HG03575 (cell line): ENCODE measurements around the gene GCK.
A peak's percentile ranks its signal among the peaks of the same experiment; 100 is the strongest.
"Not testable (repeated sequence)": the region's sequence is repeated elsewhere in the genome, so short reads cannot be mapped to it uniquely, and the experiment has no call there.

ENCODE experiments used
- ATAC-seq: cut with Tn5 transposase; IDR thresholded peaks from one replicate; pipeline ENCODE4 v1.9.1; 2021; ENCODE audit not compliant: unreplicated experiment, insufficient number of reproducible peaks, low FRiP score; ENCODE audit errors: extremely low read depth

Gene GCK

DNA sequence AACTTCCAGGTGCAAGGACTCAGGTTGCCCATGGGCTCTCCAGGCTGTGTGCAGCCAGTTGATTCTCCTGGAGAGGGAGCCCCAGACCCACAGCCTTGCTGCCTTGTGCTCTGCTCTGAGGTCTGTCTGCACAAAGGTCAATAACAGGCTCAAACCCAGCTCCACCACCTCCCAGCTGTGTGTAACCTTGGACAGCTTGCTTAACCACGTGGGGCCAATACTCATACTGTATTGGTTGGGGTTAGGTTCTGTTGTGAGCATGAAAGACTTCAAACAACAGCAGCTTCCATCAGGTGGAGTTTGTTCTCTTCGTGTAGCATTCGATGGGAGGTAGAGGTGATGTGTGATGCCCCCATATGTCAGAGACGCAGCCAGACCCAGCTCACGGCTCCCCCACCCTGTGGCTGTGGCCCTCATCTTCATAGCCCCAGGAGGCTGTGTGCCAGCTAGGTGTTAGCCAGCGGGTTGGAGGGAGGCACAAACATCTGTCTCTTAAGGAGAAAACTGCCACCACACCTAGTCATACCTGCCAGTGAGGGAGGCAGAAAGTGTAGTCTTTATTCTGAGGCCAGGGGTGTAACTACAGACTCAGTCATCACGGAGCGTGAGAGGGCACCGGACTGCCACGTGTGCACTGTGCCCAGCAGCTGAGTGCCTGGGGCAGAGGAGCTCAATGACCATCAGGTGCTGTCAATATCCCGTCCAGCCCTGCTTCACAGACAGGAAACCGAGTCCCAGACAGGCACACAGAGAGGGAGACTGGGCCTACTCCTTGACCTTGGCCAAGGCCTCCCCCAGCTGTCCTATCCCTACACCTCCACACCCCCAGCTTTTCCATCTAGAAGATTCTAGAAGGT lies 57.8 kb downstream of the GCK start:
- ATAC-seq: no peak

DNA sequence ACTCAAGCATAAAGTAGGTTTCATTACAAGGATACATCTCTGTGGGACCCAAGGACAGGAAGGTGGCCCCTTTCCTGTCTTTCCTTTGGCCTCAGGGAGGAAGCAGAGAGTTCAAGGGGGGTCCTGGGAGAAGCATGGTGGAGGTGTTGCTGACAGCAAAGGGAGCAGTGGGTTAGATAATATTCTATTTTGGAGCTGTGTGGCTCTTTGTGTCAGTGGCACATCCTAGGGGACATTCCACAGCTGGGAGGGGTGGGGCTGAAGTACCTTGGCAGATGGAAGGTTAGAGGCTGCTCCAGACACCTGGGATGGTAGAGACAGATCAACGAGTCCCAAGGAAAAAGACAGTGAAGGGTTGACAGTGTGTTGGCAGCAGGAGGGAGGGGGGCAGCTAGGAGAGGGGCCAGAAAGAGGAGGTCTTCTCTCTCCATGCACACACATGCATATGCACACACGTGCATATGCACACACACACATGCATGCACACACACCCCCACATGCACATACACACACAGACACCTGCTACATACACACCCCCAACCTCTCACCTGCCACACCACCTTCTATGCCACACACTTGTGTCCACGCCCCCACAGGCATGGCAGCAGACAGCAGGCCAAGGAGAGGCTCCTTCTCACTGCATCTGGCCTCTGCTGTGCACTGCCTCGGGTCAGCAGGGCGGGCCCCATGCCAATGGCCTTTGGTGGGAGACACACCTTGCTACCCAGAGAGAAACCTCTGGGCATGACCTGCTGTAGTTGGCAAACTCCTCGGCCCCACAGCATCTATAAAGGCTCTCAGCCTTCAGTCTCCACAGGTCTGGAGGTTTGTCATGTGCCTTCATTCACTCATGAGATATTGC lies 60.3 kb downstream of the GCK start:
- ATAC-seq: no peak

DNA sequence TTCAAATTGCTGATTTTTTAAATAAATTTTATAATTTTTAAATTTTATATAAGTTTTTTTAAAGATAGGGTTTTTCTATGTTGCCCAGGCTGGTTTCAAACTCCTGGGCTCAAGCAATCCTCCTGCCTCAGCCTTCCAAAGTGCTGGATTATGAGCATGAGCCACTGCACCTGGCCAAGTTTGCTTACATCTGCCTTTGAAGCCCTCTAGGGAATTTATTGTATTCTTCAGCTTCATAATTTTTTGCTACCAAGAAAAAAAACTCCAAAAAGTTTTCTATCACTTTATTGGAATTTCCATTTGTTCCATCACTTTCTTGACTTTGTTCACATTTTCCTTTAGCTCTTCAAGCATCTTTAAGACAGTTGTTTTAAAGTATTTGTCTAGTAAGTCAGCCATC lies 62.1 kb downstream of the GCK start:
- no peak for ATAC-seq

DNA sequence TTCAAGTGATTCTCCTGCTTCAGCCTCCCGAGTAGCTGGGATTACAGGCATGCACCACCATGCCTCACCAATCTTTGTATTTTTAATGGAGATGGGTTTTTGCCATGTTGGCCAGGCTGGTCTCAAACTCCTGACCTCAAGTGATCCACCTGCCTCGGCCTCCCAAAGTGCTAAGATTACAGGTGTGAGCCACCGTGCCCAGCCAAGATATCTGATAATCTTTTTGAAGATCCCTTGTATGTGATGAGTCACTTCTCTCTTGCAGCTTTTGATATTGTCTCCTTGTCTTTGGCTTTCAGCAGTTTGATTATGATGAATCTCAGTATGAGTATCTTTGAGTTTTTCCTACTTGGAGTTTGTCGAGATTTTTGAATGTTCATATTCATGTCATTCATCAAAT lies 62.7 kb downstream of the GCK start:
- ATAC-seq: not testable (repeated sequence)

DNA sequence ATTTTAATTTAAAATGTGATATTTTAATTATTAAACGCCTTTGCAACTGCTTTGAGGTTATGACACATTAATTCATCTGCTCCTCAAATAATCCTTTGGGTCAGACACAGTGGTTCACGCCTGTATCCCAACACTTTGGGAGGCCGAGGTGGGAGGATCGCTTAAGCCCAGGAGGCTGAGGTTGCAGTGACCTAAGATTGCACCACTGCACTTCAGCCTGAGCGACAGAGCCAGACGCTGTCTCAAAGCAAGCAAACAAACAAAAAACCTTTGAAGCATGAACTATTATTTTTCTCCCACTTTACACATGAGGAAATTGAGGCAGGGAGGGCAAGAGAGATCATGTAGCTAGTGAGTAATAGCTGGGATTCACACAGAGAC lies 64.4 kb downstream of the GCK start:
- ATAC-seq: no peak

DNA sequence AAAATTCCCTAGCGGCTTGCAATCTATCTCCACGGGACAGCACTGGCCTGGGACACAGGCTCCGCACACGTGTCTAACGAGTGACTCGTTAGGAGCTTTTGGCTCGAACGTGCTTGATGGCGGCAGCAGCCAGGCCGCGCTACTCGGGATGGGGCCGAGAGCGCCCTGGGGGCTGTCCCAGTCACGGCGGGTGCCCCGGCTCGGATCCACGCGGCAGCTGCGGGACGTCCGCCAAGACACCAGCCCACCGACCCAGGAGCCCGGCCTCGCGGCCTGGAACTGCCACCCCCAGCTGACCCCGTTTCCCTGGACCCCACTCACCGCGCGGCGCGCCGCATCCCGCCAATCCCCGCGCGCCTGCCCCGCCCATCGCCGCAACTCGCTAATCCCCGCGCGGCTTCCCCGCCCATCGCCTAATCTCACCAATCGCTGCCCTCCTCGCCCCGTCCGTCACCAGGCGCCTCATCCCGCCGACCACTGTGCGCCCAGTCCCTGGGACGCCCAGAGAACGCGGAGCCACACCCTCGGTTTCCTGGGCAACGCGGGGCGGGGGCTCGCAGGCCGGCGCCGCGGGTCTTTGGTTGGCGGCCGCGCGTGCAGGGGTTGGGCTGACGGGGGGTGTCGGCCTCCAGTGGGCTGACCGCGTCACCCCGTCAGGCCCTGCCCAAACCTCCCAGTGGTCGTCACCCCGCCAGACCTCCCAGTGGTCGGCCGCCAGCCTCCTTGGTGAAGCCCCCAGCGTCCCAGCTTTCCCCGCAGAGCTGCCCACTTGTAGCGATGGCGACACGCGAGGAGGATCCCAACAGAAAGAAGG lies 65.8 kb downstream of the GCK start, which contains the start of gene POLD2:
Gene POLD2 (minus strand): TSS at position 359 of the 814 bp plus-strand sequence. CDS start 1,495 bp downstream, outside the sequence.
- peak; percentile 57 for ATAC-seq

DNA sequence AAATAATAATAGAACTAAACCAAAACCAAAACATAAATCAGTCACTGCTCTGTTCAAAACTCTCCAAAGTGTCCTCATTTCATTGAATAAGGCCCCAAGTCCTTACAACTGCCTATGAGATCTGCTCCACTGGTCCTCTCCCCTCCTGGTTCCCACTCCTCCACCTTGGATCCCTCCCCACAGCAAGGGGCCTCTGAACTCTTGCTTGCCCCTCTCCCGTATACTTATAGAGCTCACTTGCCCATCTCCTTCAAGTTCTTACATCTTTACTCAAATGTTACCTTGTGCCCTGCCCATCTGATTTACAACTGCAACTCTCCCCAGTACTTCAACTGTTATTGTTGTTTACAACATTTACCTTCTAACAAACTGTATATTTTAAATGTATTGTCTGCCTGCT lies 66.7 kb downstream of the GCK start:
- no peak for ATAC-seq

DNA sequence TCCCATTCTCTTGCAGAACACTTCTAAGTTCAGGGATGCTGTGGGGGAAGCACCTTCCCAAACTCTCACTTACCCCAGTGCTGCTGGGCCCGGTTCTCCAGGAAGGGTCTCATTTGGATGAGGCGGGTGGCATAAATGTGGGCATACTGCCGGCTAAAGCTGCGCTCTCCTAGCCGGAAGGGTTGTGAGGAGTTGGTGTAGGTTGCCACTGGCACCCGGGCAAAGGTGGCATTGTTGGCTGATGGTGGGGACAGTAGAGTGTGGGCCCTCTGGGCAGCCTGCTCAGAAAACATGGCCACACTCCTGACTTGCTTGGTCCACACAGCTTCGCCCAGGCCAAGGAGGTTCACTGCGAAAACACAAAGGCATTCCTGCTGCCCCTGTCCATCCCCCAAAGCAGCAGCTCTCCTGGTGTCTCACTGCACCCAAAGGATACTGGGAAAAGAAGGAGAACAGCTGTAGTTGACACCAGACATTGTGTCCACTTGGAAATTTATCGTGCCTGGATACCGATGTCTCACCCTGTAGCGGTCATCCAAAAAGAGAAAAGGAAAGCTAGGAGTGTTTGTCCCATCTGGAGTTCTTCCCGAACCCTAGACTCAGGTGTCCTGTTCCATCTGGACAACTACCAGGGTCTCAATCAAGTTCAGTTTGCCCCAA lies 67.3 kb downstream of the GCK start:
- ATAC-seq: no peak

DNA sequence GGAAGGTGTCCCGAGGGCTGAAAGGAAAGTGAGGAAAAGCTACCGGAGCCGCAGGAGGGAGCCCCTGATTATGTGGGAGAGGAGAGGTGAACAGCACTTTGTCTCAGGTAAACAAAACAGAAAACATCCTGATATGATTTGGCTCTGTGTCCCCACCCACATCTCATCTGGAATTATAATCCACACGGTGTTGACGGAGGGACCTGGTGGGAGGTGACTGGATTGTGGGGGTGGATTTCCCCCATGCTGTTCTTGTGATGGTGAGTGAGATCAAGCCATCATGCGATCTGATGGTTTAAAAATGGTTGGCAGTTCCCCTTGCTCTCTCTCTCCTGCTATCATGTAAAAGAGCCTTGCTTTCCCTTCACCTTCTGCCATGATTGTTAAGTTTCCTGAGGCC lies 68.8 kb downstream of the GCK start:
- ATAC-seq: no peak

DNA sequence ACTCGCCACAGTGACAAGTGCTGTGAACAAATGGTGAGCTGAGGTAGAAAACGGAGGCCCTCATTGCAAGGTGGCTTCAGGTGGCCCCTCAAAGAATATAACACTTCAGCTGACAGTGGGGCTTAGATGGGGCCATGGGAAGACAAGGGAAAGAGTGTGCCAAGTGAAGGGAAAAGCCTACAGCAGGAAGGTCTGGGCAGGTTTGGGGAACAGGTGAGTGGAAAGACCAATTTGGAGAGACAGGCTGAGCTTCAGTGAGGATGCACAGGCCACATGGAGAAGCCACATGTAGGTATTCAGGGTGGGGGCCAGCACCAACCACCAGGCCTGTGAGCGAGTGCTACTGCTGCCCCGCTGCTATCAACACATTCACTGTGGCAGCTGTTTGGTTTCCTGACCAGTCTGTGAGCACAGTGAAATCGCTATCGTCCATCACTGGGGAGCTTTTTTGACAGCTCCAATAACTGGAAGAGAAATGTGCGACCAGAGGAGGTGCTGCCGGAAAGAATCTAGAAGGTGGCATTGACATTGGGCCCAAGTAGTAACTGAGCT lies 69.3 kb downstream of the GCK start:
- ATAC-seq: no peak

DNA sequence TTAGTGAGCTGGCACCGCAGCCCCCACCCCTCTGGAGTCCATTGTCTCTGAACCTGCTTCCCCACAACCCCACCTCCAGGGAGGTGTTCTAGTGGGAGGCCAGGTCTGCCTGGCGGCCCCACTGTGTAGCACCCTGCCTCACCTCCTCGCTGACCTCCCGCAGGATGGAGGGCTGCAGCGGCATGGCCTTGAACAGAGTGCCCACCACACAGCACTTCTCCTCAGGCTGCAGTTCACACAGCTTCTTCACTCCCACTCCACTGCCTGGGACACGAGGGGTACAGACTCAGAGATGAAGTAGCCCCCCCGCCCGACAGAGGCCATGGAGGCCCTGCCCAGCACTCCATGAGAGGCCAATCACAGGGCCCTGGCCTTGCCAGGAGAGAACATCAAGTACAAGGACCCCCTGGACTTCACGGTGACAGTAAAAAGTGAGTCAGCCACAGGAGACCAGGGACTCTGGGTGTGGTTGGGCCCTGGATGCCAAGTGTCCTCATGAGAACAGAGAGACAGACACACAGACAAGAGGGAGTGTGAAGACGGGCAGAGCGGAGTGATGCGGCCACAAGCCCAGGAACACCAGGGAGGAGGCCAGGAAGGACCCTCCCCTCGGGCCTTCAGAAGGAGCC lies 71.3 kb downstream of the GCK start:
- ATAC-seq: no peak

DNA sequence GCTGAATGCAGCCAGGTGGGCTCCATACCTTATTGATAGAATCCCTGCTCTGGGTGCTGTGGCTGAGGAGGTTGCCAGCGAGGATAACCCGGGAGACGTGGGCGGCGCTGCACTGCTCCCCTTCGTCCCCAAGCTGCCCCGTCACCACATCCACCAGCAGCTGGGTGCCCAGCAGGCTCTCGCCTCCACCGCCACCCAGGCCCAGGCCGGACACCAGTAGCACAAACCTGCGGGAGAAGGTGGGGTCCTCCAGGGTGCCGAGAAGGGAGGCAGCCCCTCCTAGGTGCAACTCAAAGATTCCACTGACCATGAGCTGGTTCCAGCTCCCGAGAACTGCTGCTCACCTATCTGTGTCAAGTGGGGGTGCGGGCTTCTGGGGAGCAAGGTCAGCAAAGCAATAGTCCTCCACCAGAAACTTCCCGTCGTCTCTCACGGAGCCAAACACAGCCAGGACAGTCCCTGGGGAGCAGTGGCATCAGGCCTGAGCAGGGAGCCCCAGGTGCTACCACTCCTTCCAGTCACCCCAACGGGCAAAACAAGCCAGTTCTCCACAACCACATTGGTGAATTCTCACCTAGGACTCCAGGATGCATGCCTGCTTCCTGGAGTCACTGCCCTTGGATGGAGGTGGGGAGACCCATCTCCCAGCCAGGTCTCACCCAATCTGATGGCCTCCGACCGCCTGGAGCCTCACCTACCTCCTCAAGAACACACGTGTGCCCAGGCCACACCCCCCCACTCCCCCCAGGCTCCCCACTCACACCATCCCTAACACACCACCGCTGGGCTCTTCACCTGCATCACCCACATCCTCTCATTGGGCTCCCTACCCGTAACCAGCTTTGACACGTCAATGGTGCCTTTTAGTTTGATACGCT lies 72.2 kb downstream of the GCK start:
- no peak for ATAC-seq

DNA sequence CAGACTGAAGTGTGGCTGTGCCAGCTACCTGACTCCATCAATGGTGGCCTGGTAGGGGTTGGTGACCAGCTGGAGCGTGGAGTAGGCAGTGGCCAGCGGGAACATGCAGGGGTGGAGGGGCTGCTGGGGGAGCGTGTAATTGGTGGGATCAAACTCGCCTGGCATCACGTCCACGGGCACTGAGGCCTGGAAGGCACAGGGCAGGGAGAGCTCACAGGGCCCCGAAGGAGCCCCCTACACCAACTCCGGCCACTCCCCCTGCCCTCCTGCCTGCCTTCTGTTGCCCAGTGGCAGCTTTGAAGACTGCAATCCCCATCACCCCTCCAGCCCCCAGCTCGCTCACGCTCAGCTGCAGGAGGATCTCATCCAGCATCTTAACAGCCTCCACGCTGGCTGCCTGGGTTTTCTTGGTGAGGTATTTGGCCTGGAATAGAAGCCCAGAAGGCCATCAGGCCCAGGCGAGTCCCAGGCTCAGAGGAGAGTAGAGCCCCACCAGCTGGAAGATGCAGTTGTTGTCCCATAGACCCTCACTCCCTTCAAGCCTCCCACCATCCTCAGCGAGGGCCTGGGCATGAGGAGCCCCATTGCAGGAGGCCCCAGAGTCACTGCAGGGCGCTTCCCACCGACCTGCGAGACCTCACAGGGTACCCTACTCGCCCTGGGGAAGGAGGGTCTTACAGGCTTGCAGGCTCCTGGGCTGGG lies 73.0 kb downstream of the GCK start:
- no peak for ATAC-seq

DNA sequence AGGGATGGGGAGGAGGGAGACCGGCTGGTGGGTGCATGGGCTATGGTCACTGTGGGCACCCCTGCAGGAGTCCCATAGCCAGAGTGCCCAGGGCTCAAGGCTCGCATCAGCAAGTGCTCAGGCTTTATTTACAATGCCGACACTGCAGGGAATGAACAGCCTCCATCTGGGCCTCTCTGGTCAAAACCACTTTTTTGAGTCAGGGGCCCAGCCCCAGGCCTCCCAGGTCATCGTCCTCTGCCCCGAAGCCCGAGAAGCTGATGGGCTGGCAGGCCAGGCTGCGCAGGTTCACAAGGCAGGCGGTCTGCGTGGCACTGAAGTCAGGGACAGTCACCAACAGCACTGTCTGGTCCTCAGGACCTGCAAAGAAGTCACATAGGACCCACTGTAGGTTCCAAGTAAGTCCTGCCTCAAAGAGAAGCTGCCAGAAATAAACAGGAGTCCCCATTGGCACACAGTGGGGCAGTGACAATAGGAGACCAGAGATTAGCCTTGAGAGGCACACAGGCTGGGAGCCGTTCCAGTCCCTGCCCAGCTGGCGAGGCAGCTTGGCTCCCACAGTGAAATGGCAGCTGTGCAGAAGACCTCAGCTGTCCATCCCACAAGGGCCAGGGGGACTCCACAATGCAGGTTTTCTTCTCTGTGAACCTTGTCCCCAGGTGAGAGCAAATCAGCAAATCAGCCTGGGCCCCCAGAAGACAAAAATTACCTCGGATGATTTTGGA lies 74.5 kb downstream of the GCK start:
- ATAC-seq: no peak

DNA sequence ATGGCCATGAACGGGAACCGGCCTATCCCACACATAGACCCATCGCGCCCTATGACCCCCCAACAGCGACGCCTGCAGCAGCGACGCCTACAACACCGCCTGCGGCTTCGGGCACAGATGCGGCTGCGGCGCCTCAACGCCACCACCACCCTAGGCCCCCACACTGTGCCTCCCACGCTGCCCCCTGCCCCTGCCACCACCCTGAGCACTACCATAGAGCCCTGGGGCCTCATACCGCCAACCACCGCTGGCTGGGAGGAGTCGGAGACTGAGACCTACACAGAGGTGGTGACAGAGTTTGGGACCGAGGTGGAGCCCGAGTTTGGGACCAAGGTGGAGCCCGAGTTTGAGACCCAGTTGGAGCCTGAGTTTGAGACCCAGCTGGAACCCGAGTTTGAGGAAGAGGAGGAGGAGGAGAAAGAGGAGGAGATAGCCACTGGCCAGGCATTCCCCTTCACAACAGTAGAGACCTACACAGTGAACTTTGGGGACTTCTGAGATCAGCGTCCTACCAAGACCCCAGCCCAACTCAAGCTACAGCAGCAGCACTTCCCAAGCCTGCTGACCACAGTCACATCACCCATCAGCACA lies 75.4 kb downstream of the GCK start:
- ATAC-seq: no peak
